Measurements from ENCODE around the gene GRM7. TPM values are rescaled to one million over a fixed set of nuclear protein-coding genes. Genes with fewer than 3 reads are reported as not detected.
A peak's percentile ranks its signal among the peaks of the same experiment; 100 is the strongest.

Gene GRM7
- total and polyA plus RNA-seq, 4 donors: 0.20 to 1.3 (median 0.80) TPM

GRCh38 chr3:7445331-7445730 lies 584.4 kb downstream of the GRM7 start:
- DNase-seq (no peak), ATAC-seq (ENCODE audit: insufficient read depth, low FRiP score) (no peak)
- Histone ChIP-seq H3K27me3 (ENCODE audit: control insufficient read depth in 3 of 3, insufficient read depth in 3 of 3, low read length in 2 of 3) (no peaks in the 10 kb centered on the region), H3K27ac (ENCODE audit: low read depth in 1 of 2, low read length in 1 of 2) (no peak overlapping the region), H3K36me3 (ENCODE audit: control insufficient read depth in 4 of 4, insufficient read depth in 4 of 4, low read length in 4 of 4) (no peaks in the 10 kb centered on the region), H3K4me1 (ENCODE audit: control insufficient read depth in 5 of 5, insufficient read depth in 5 of 5, low read length in 5 of 5) (peaks cover 0 to 4% (median 0%) of the 10 kb centered on the region in 5 donors), H3K9me3 (ENCODE audit: control insufficient read depth in 4 of 4, insufficient read depth in 3 of 4, low read length in 3 of 4) (peaks cover 0 to 2% (median 0%) of the 10 kb centered on the region in 4 donors), H3K9ac (ENCODE audit: insufficient read depth in 1 of 2, low read length in 2 of 2) (no peak overlapping the region), H3K4me3 (no peak overlapping the region)
- TF ChIP-seq, protein P1, sequence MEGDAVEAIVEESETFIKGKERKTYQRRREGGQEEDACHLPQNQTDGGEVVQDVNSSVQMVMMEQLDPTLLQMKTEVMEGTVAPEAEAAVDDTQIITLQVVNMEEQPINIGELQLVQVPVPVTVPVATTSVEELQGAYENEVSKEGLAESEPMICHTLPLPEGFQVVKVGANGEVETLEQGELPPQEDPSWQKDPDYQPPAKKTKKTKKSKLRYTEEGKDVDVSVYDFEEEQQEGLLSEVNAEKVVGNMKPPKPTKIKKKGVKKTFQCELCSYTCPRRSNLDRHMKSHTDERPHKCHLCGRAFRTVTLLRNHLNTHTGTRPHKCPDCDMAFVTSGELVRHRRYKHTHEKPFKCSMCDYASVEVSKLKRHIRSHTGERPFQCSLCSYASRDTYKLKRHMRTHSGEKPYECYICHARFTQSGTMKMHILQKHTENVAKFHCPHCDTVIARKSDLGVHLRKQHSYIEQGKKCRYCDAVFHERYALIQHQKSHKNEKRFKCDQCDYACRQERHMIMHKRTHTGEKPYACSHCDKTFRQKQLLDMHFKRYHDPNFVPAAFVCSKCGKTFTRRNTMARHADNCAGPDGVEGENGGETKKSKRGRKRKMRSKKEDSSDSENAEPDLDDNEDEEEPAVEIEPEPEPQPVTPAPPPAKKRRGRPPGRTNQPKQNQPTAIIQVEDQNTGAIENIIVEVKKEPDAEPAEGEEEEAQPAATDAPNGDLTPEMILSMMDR (IDR thresholded peaks at IDR 0.05; ENCODE audit: control extremely low read depth, extremely low read depth): no peak
- WGBS, 2 donors: 66 to 71% methylated on average over 5 of the region's 5 CpGs

DNA sequence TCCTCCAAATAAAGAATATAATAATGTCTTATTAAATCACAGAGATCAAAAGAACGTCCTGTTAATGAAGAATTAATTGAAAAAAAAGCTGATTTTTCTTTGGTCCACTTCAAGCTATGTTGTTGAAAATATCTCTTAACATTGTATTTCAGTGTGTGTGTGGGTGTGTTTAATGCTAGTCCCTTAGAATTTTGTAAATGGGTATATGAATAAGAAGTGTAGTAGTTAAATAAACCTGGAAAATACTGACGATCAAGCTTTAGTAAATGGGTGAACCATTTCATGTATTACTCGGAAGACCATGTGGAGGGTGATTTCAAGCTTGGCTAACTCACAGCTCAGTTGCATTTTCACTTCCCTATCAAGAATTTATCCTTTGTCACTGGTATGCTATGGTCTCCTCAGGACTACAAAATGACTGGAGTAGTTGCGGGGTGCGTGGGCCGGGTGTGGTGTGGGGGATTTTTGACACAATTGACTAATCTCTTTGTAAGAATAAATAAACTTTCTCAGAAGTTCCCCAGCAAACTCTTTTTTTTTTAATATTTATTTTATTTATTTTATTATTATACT lies 586.4 kb downstream of the GRM7 start:
- ATAC-seq (ENCODE audit: insufficient read depth, low FRiP score): no peak
- no peaks in the 10 kb centered on the region for H3K36me3 ChIP-seq (ENCODE audit: control insufficient read depth in 4 of 4, insufficient read depth in 4 of 4, low read length in 4 of 4)
- H3K27me3 ChIP-seq (ENCODE audit: control insufficient read depth in 3 of 3, insufficient read depth in 3 of 3, low read length in 2 of 3): no peaks in the 10 kb centered on the region
- peaks cover 0 to 4% (median 0%) of the 10 kb centered on the region in 5 donors for H3K4me1 ChIP-seq (ENCODE audit: control insufficient read depth in 5 of 5, insufficient read depth in 5 of 5, low read length in 5 of 5)
- WGBS, 2 donors: 79 to 88% methylated on average over 6 of the region's 6 CpGs
- H3K27ac ChIP-seq (ENCODE audit: low read depth in 1 of 2, low read length in 1 of 2): no peak overlapping the region
- TF ChIP-seq, protein P1 (IDR thresholded peaks at IDR 0.05; ENCODE audit: control extremely low read depth, extremely low read depth): no peak
- DNase-seq: no peak
- H3K4me3 ChIP-seq: no peak overlapping the region
- H3K9ac ChIP-seq (ENCODE audit: insufficient read depth in 1 of 2, low read length in 2 of 2): no peak overlapping the region
- peaks cover 0 to 2% (median 0%) of the 10 kb centered on the region in 4 donors for H3K9me3 ChIP-seq (ENCODE audit: control insufficient read depth in 4 of 4, insufficient read depth in 3 of 4, low read length in 3 of 4)

- Histone ChIP-seq H3K4me3 (no peak overlapping the region), H3K36me3 (ENCODE audit: control insufficient read depth in 4 of 4, insufficient read depth in 4 of 4, low read length in 4 of 4) (no peaks in the 10 kb centered on the region), H3K9me3 (ENCODE audit: control insufficient read depth in 4 of 4, insufficient read depth in 3 of 4, low read length in 3 of 4) (no peaks in the 10 kb centered on the region), H3K9ac (ENCODE audit: insufficient read depth in 1 of 2, low read length in 2 of 2) (no peak overlapping the region), H3K27ac (ENCODE audit: low read depth in 1 of 2, low read length in 1 of 2) (no peak overlapping the region), H3K27me3 (ENCODE audit: control insufficient read depth in 3 of 3, insufficient read depth in 3 of 3, low read length in 2 of 3) (no peaks in the 10 kb centered on the region), H3K4me1 (ENCODE audit: control insufficient read depth in 5 of 5, insufficient read depth in 5 of 5, low read length in 5 of 5) (no peaks in the 10 kb centered on the region)
- WGBS, 2 donors: 72 to 75% methylated on average over 2 of the region's 2 CpGs
- TF ChIP-seq, protein P1 (IDR thresholded peaks at IDR 0.05; ENCODE audit: control extremely low read depth, extremely low read depth): no peak
- ATAC-seq (ENCODE audit: insufficient read depth, low FRiP score) (no peak), DNase-seq (peak in 1 of 3 donors; percentile 8)
Measured at GRCh38 chr3:7456386-7456785, 595.5 kb downstream of the GRM7 start.

Measured in lung (tissue), 12 donors.